ENCODE results near the gene WFDC5. TPM values are rescaled to one million over a fixed set of nuclear protein-coding genes. Genes with fewer than 3 reads are reported as not detected.

WFDC5 gene
- total and polyA plus RNA-seq, 3 experiments from 2014 or later: not detected

DNA sequence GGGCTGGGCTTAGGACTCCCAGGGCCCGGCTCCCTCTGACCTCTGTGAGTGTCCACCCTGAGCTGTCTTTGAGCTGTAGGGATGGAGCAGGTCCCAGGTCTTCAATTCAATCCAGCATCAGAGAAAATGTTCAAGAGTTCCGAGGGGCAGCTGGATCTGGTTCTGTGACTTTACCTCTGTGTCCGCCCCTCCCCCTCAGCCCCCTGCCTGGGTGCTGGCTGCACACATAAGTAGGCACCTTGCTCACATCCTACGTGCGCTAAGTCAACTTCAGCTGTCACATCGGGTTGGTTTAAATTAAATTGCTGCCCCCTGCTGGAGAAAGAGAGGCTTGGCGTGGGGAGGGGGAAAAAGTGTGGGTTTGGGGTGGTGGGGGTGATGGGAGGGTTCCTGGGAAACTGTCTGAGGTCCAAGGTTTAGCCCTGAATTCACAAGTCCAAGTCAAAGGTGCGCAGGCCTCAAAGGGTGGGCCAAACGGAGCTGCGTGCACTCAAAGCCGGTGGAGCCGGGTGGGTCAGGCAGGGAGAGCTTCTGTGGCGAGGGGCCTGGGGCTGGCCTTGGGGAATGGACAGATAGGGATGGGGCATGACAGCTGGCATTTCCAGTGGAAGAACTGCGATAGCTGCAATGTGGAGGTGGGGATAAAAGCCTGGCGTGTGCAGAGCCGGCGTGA is 3.0 kb downstream of the WFDC5 start:
- peaks cover 11 to 14% of the 10 kb centered on the region in 2 donors for H3K27me3 Mint-ChIP-seq
- Histone ChIP-seq H3K4me3 (ENCODE audit: low read length) (no peak overlapping the region), H3K27me3 (ENCODE audit: insufficient read depth, low read length, poor library complexity, severe bottlenecking) (no peaks in the 10 kb centered on the region), H3K9me3 (ENCODE audit: low read length) (no peaks in the 10 kb centered on the region), H3K27ac (ENCODE audit: low read depth, low read length) (no peak overlapping the region), H3K4me1 (ENCODE audit: insufficient read depth, low read length) (no peaks in the 10 kb centered on the region), H3K36me3 (ENCODE audit: insufficient read depth, low read length) (no peaks in the 10 kb centered on the region)
- ChIA-PET CTCF (interaction anchor here (0.9 to 4.3 kb wide), 9 partner anchors 9 to 175 kb away, joined by 3 to 18 read pairs (median 3); no protein-coding TSS in a partner anchor), POLR2A (no interaction called here)
- no peak overlapping the region for H3K27ac Mint-ChIP-seq
- no peaks in the 10 kb centered on the region for H3K9me3 Mint-ChIP-seq
- H3K4me1 Mint-ChIP-seq: peaks cover 5 to 14% (median 8%) of the 10 kb centered on the region in 3 donors
- no peak overlapping the region for H3K4me3 Mint-ChIP-seq
- no peaks in the 10 kb centered on the region for H3K36me3 Mint-ChIP-seq
- no peak for DNase-seq

DNA sequence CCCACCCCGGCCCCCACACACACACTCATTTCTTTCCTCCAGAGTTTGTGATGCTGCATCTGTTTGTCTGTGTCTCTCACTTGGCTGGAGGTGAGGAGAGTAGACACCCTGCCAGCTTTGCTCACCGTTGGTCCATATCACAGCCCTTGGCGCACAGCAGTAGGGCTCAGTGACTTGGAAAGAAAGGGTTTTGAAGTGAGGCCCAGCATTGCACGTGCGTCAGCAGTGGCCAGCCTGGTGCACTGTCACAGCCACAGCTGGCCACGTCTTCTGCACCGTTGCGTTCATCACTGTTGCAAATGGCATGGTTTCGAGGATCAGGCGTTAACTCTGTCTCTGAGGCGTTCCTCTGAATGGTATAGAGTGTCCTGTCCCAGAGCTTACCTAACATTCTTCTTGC is 3.7 kb downstream of the WFDC5 start:
- peaks cover 11 to 17% of the 10 kb centered on the region in 2 donors for H3K27me3 Mint-ChIP-seq
- ChIA-PET CTCF (interaction anchor here (0.9 to 4.3 kb wide), 7 partner anchors 8 to 439 kb away, joined by 3 to 18 read pairs (median 3); no protein-coding TSS in a partner anchor), POLR2A (no interaction called here)
- DNase-seq: no peak
- no peaks in the 10 kb centered on the region for H3K9me3 ChIP-seq (ENCODE audit: low read length)
- peak overlapping the region in 1 of 8 donors; percentile 26 for H3K27ac Mint-ChIP-seq
- H3K27me3 ChIP-seq (ENCODE audit: insufficient read depth, low read length, poor library complexity, severe bottlenecking): no peaks in the 10 kb centered on the region
- no peak overlapping the region for H3K4me3 Mint-ChIP-seq
- H3K4me1 Mint-ChIP-seq: peaks cover 5 to 14% (median 8%) of the 10 kb centered on the region in 3 donors
- no peaks in the 10 kb centered on the region for H3K36me3 ChIP-seq (ENCODE audit: insufficient read depth, low read length)
- no peaks in the 10 kb centered on the region for H3K9me3 Mint-ChIP-seq
- H3K36me3 Mint-ChIP-seq: no peaks in the 10 kb centered on the region
- no peaks in the 10 kb centered on the region for H3K4me1 ChIP-seq (ENCODE audit: insufficient read depth, low read length)
- H3K27ac ChIP-seq (ENCODE audit: low read depth, low read length): no peak overlapping the region
- no peak overlapping the region for H3K4me3 ChIP-seq (ENCODE audit: low read length)

- Mint-ChIP-seq H3K27me3 (peaks cover 10 to 17% of the 10 kb centered on the region in 2 donors), H3K4me1 (peaks cover 5 to 9% (median 8%) of the 10 kb centered on the region in 3 donors), H3K36me3 (no peaks in the 10 kb centered on the region), H3K27ac (no peak overlapping the region), H3K9me3 (no peaks in the 10 kb centered on the region), H3K4me3 (no peak overlapping the region)
- no peak for DNase-seq
- POLR2A ChIA-PET: no interaction called here
- Histone ChIP-seq H3K9me3 (ENCODE audit: low read length) (no peaks in the 10 kb centered on the region), H3K4me1 (ENCODE audit: insufficient read depth, low read length) (no peaks in the 10 kb centered on the region), H3K36me3 (ENCODE audit: insufficient read depth, low read length) (no peaks in the 10 kb centered on the region), H3K27ac (ENCODE audit: low read depth, low read length) (no peak overlapping the region), H3K27me3 (ENCODE audit: insufficient read depth, low read length, poor library complexity, severe bottlenecking) (no peaks in the 10 kb centered on the region), H3K4me3 (ENCODE audit: low read length) (no peak overlapping the region)
- CTCF ChIA-PET: interaction anchor here (1.2 to 4.3 kb wide), 3 partner anchors 14 to 438 kb away, joined by 3 to 18 read pairs (median 3); no protein-coding TSS in a partner anchor
Observed at GRCh38 chr20:45110301-45110700, 4.7 kb downstream of the WFDC5 start.

DNA sequence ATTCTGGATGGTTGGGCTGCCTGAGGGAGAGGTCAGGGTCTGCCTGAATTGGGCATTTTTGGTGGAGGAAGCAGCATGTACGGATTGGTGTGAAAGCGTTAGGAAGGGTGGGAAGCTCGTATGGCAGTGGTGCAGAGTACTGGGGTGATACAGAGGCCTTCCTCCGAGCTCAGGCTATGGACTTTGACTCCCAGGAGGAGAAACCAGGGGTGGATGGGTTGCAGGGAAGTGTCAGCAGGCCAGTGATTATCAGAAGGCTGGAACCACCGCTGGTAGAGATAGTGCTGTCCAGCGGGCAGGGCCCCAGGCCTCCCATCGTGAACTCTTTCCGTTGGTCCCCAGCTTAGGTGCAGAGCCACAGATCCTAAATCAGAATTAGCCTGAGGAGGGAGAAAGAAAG is 5.3 kb downstream of the WFDC5 start:
- DNase-seq: no peak
- H3K4me3 ChIP-seq (ENCODE audit: low read length): no peak overlapping the region
- CTCF ChIA-PET: interaction anchor here (1.2 to 4.3 kb wide), 2 partner anchors 13 to 66 kb away, joined by 3 to 18 read pairs; no protein-coding TSS in a partner anchor
- H3K27ac ChIP-seq (ENCODE audit: low read depth, low read length): no peak overlapping the region
- H3K36me3 ChIP-seq (ENCODE audit: insufficient read depth, low read length): no peaks in the 10 kb centered on the region
- H3K27me3 Mint-ChIP-seq: peaks cover 9 to 19% of the 10 kb centered on the region in 2 donors
- H3K27ac Mint-ChIP-seq: no peak overlapping the region
- peaks cover 2 to 3% (median 2%) of the 10 kb centered on the region in 3 donors for H3K4me1 Mint-ChIP-seq
- no peak overlapping the region for H3K4me3 Mint-ChIP-seq
- H3K27me3 ChIP-seq (ENCODE audit: insufficient read depth, low read length, poor library complexity, severe bottlenecking): no peaks in the 10 kb centered on the region
- H3K36me3 Mint-ChIP-seq: no peaks in the 10 kb centered on the region
- POLR2A ChIA-PET: no interaction called here
- no peaks in the 10 kb centered on the region for H3K4me1 ChIP-seq (ENCODE audit: insufficient read depth, low read length)
- no peaks in the 10 kb centered on the region for H3K9me3 Mint-ChIP-seq
- no peaks in the 10 kb centered on the region for H3K9me3 ChIP-seq (ENCODE audit: low read length)

GRCh38 chr20:45105317-45105716 is 9.7 kb downstream of the WFDC5 start:
- Histone ChIP-seq H3K36me3 (ENCODE audit: insufficient read depth, low read length) (no peaks in the 10 kb centered on the region), H3K9me3 (ENCODE audit: low read length) (no peaks in the 10 kb centered on the region), H3K4me3 (ENCODE audit: low read length) (no peak overlapping the region), H3K27ac (ENCODE audit: low read depth, low read length) (no peak overlapping the region), H3K4me1 (ENCODE audit: insufficient read depth, low read length) (no peaks in the 10 kb centered on the region), H3K27me3 (ENCODE audit: insufficient read depth, low read length, poor library complexity, severe bottlenecking) (peaks cover 4% of the 10 kb centered on the region)
- CTCF ChIA-PET: interaction anchor here (4.5 kb wide), 1 partner anchor 9 kb away, joined by 26 read pairs; no protein-coding TSS in a partner anchor
- Mint-ChIP-seq H3K4me3 (no peak overlapping the region), H3K36me3 (peaks cover 0 to 4% (median 0%) of the 10 kb centered on the region in 3 donors), H3K4me1 (peaks cover 2 to 7% (median 4%) of the 10 kb centered on the region in 3 donors), H3K27ac (no peak overlapping the region), H3K9me3 (no peaks in the 10 kb centered on the region), H3K27me3 (peaks cover 14 to 45% of the 10 kb centered on the region in 2 donors)
- POLR2A ChIA-PET: no interaction called here
- no peak for DNase-seq

DNA sequence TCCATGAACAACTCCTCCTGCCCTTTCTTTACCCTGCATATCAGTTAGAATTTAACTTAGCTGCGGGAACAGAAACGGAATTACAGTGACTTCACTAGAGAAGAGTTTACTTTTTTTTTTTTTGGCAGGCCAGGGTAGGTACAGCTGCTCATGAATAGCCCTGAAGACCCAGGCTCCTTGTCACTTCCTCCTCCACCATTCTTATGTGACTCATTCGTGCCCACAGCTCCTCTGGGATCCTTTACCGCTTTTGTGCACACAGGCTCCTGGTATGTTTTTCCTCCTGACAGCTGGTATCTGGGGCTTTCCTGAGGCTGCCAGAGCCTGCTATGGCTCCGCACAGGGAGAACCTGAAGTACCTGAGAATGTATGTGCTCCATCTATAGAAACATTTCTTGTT is 10.2 kb downstream of the WFDC5 start:
- H3K9me3 Mint-ChIP-seq: no peaks in the 10 kb centered on the region
- H3K27me3 Mint-ChIP-seq: peaks cover 19 to 50% of the 10 kb centered on the region in 2 donors
- H3K36me3 Mint-ChIP-seq: peaks cover 0 to 4% (median 0%) of the 10 kb centered on the region in 3 donors
- ChIA-PET POLR2A (no interaction called here), CTCF (interaction anchor here (4.5 kb wide), 1 partner anchor 8 kb away, joined by 26 read pairs; no protein-coding TSS in a partner anchor)
- peaks cover 2 to 12% (median 4%) of the 10 kb centered on the region in 3 donors for H3K4me1 Mint-ChIP-seq
- H3K4me3 Mint-ChIP-seq: no peak overlapping the region
- peaks cover 9% of the 10 kb centered on the region for H3K27me3 ChIP-seq (ENCODE audit: insufficient read depth, low read length, poor library complexity, severe bottlenecking)
- no peak overlapping the region for H3K4me3 ChIP-seq (ENCODE audit: low read length)
- H3K36me3 ChIP-seq (ENCODE audit: insufficient read depth, low read length): no peaks in the 10 kb centered on the region
- H3K9me3 ChIP-seq (ENCODE audit: low read length): no peaks in the 10 kb centered on the region
- no peak for DNase-seq
- H3K27ac Mint-ChIP-seq: no peak overlapping the region
- no peaks in the 10 kb centered on the region for H3K4me1 ChIP-seq (ENCODE audit: insufficient read depth, low read length)
- no peak overlapping the region for H3K27ac ChIP-seq (ENCODE audit: low read depth, low read length)

GRCh38 chr20:45103072-45103471 is 11.9 kb downstream of the WFDC5 start:
- Histone ChIP-seq H3K27ac (ENCODE audit: low read depth, low read length) (no peak overlapping the region), H3K36me3 (ENCODE audit: insufficient read depth, low read length) (no peaks in the 10 kb centered on the region), H3K9me3 (ENCODE audit: low read length) (no peaks in the 10 kb centered on the region), H3K27me3 (ENCODE audit: insufficient read depth, low read length, poor library complexity, severe bottlenecking) (peaks cover 21% of the 10 kb centered on the region), H3K4me3 (ENCODE audit: low read length) (no peak overlapping the region), H3K4me1 (ENCODE audit: insufficient read depth, low read length) (no peaks in the 10 kb centered on the region)
- peaks cover 0 to 4% (median 0%) of the 10 kb centered on the region in 3 donors for H3K36me3 Mint-ChIP-seq
- ChIA-PET POLR2A (no interaction called here), CTCF (interaction anchor here (0.7 to 2.0 kb wide), 2 partner anchors 9 to 10 kb away, joined by 3 to 5 read pairs; no protein-coding TSS in a partner anchor)
- H3K27me3 Mint-ChIP-seq: peaks cover 30 to 60% of the 10 kb centered on the region in 2 donors
- H3K4me1 Mint-ChIP-seq: peaks cover 5 to 18% (median 12%) of the 10 kb centered on the region in 3 donors
- H3K9me3 Mint-ChIP-seq: no peaks in the 10 kb centered on the region
- H3K4me3 Mint-ChIP-seq: no peak overlapping the region
- DNase-seq: no peak
- H3K27ac Mint-ChIP-seq: no peak overlapping the region

DNA sequence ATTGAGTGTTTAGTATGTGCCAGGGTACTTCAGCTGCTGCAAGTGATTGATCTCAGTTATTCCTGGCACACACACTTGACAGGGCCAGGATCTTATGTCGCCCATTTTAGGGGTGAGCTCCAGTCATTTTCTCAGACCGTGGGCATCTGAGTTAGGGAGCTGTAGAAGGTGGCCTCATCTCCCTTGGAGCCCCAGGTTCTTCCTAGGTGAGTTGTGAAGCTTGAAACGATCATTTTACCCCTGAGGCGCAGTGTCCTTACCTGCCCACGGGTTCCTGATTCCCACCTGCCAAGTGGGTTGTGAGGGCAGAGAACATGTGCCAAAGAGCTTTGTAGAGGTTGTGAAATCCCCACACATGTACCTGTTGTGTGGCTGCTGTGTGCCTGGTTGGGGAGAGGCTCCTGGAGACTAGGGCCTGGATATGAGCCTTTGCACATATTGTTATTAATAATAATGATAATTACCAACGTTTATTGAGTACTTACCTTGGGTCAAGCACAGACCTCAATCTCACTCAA is 13.6 kb downstream of the WFDC5 start:
- ChIA-PET POLR2A (interaction anchor here (0.5 kb wide), 1 partner anchor 102 kb away, joined by 3 read pairs; no protein-coding TSS in a partner anchor), CTCF (no interaction called here)
- Histone ChIP-seq H3K36me3 (ENCODE audit: insufficient read depth, low read length) (no peaks in the 10 kb centered on the region), H3K27ac (ENCODE audit: low read depth, low read length) (no peak overlapping the region), H3K4me3 (ENCODE audit: low read length) (no peak overlapping the region), H3K4me1 (ENCODE audit: insufficient read depth, low read length) (no peaks in the 10 kb centered on the region), H3K9me3 (ENCODE audit: low read length) (no peaks in the 10 kb centered on the region), H3K27me3 (ENCODE audit: insufficient read depth, low read length, poor library complexity, severe bottlenecking) (peaks cover 35% of the 10 kb centered on the region)
- Mint-ChIP-seq H3K9me3 (no peaks in the 10 kb centered on the region), H3K27ac (no peak overlapping the region), H3K27me3 (peaks cover 38 to 60% of the 10 kb centered on the region in 2 donors), H3K36me3 (peaks cover 0 to 4% (median 0%) of the 10 kb centered on the region in 3 donors), H3K4me1 (peaks cover 9 to 22% (median 12%) of the 10 kb centered on the region in 3 donors), H3K4me3 (peak overlapping the region in 1 of 7 donors; percentile 29)
- no peak for DNase-seq
